K562 (cell line): Measurements from ENCODE around the gene NDOR1. TPM values are rescaled to one million over a fixed set of nuclear protein-coding genes. Genes with fewer than 3 reads are reported as not detected.

Experiments
- ATAC-seq: fragments of 200-7000 bp; cut with Tn5 transposase; 3 replicates; pipeline ENCODE4 v1.9.1; 2020; ENCODE audit warnings: moderate library complexity
- BruUV-seq: library from RNA; stranded (reverse); fragments of 400-500 nt; replicated peaks from 2 replicates; lab custom pipeline; 2021; lab: Mats Ljungman, UMichigan
- CTCF ChIA-PET: fragments of 300-600 bp; formaldehyde crosslinking; extraction: SDS; loops from one replicate; lab custom pipeline; 2021; ENCODE audit warnings: low intra/inter-chr PET ratio; lab: Yijun Ruan, JAX
- POLR2A ChIA-PET: fragments of 300-600, 350-650 bp; sonication (Branson Sonifier 250); formaldehyde crosslinking; extraction: SDS; loops from one replicate; lab custom pipeline; 2021; ENCODE audit warnings: antibody characterized with exemption, inconsistent platforms; lab: Yijun Ruan, JAX
- DNase-seq, 4 experiments: peaks; one replicate each; pipeline versions ENCODE4 v3.0.0 to v3.0.0-alpha.2; 2011 to 2018; ENCODE audit warnings: low spot score in 3 of 4, mixed read lengths in 3 of 4; ENCODE audit errors: extremely low read depth in 1 of 4
- FAIRE-seq: peaks from 2 replicates; lab custom pipeline; 2011; peaks lifted over from hg19 to GRCh38; lab: Jason Lieb, UNC
- H2AFZ ChIP-seq: 2 replicates; pipeline ENCODE4 v1.6.0; 2011; ENCODE audit warnings: low read depth, low read length, control low read depth, inconsistent platforms
- H3K27ac ChIP-seq: fragments of 200-600 bp; 3 replicates; pipeline ENCODE4 v1.8.0; 2011; ENCODE audit warnings: low read depth, mild to moderate bottlenecking, control low read depth, inconsistent platforms, low read length, moderate library complexity, mixed read lengths; ENCODE audit errors: extremely low read depth
- H3K27me3 ChIP-seq, 2 experiments: fragments of 300-600 bp in 1 of 2; 2 replicates in 1 of 2; 3 replicates in 1 of 2; pipeline versions ENCODE4 v1.6.0 to v1.8.0; 2011; ENCODE audit warnings: inconsistent platforms in 2 of 2, low read length in 2 of 2, mild to moderate bottlenecking in 1 of 2, mixed read lengths in 1 of 2, moderate library complexity in 1 of 2; ENCODE audit not compliant: control insufficient read depth in 2 of 2, insufficient read depth in 2 of 2
- H3K36me3 ChIP-seq: fragments of 300-600 bp; 3 replicates; pipeline ENCODE4 v1.8.0; 2011; ENCODE audit warnings: mild to moderate bottlenecking, low read length, inconsistent platforms; ENCODE audit not compliant: control insufficient read depth, insufficient read depth
- H3K4me1 ChIP-seq, 2 experiments: fragments of 200-600 bp in 1 of 2; replicated peaks in 1 of 2; 2 replicates in 1 of 2; 3 replicates in 1 of 2; pipeline versions ENCODE4 v1.5.1 to v1.8.0; 2011; ENCODE audit warnings: inconsistent platforms in 2 of 2, low read length in 2 of 2, mild to moderate bottlenecking in 1 of 2, mixed read lengths in 1 of 2, moderate library complexity in 1 of 2; ENCODE audit not compliant: control insufficient read depth in 2 of 2, insufficient read depth in 2 of 2
- H3K4me2 ChIP-seq: 2 replicates; pipeline ENCODE4 v1.6.1; 2011; ENCODE audit warnings: low read length, control low read depth, inconsistent platforms, mixed read lengths; ENCODE audit not compliant: insufficient read depth
- H3K4me3 ChIP-seq: fragments of 200-600 bp; sonication (generic), shearing (Covaris generic); 2 replicates; pipeline ENCODE4 v1.5.1; 2016; ENCODE audit warnings: control low read depth, inconsistent platforms
- H3K79me2 ChIP-seq: fragments of 200-600 bp; 3 replicates; pipeline ENCODE4 v1.8.0; 2011; ENCODE audit warnings: low read length, inconsistent platforms; ENCODE audit not compliant: control insufficient read depth, insufficient read depth
- H3K9ac ChIP-seq, 2 experiments: 2 replicates each; pipeline versions ENCODE4 v1.6.0 to v1.6.1; 2011; ENCODE audit warnings: low read depth in 2 of 2, low read length in 2 of 2, control low read depth in 1 of 2, inconsistent platforms in 1 of 2, mild to moderate bottlenecking in 1 of 2, mixed read lengths in 1 of 2; ENCODE audit not compliant: insufficient read depth in 1 of 2
- H3K9me1 ChIP-seq: one replicate; pipeline ENCODE4 v1.6.0; 2011; ENCODE audit warnings: inconsistent platforms, mild to moderate bottlenecking, low read length, moderate library complexity; ENCODE audit not compliant: control insufficient read depth, insufficient read depth
- H3K9me3 ChIP-seq: replicated peaks from 2 replicates; pipeline ENCODE4 v1.5.1; 2011; ENCODE audit warnings: low read depth, low read length, inconsistent platforms; ENCODE audit not compliant: control insufficient read depth, insufficient read depth
- H4K20me1 ChIP-seq: replicated peaks from 2 replicates; pipeline ENCODE4 v1.6.1; 2011; ENCODE audit warnings: low read length, inconsistent platforms, mixed read lengths; ENCODE audit not compliant: control insufficient read depth, insufficient read depth
- ATF2 ChIP-seq: sonication (generic); formaldehyde crosslinking; IDR thresholded peaks from 2 replicates; pipeline ENCODE4 v1.8.1; 2022; ENCODE audit warnings: missing genetic modification reagents
- ELK1 ChIP-seq: sonication (generic); formaldehyde crosslinking; IDR thresholded peaks from 2 replicates; pipeline ENCODE4 v1.8.1; 2022; ENCODE audit warnings: missing genetic modification reagents
- ETV5 ChIP-seq: sonication (generic); formaldehyde crosslinking; IDR thresholded peaks from 2 replicates; pipeline ENCODE4 v1.4.0; 2020; ENCODE audit warnings: low read depth, mild to moderate bottlenecking, missing genetic modification reagents
- GATA2 ChIP-seq: sonication (generic); formaldehyde crosslinking; IDR thresholded peaks from 2 replicates; pipeline ENCODE4 v1.4.0; 2020; ENCODE audit warnings: mild to moderate bottlenecking, missing genetic modification reagents
- IRF2 ChIP-seq: sonication (generic); formaldehyde crosslinking; IDR thresholded peaks from 2 replicates; pipeline ENCODE4 v1.8.1; 2022; ENCODE audit warnings: mild to moderate bottlenecking, missing genetic modification reagents
- JUND ChIP-seq, 2 experiments: IDR thresholded peaks; 2 replicates in 1 of 2; 3 replicates in 1 of 2; pipeline ENCODE4 v1.6.1; 2011; ENCODE audit warnings: borderline replicate concordance in 2 of 2, low read depth in 2 of 2, low read length in 2 of 2, improper control_type of control experiment in 1 of 2, missing biosample characterization in 1 of 2, missing genetic modification characterization in 1 of 2, missing genetic modification reagents in 1 of 2
- MTA2 ChIP-seq: fragments of 450-650 bp; IDR thresholded peaks from 2 replicates; pipeline ENCODE4 v1.6.1; 2016; ENCODE audit warnings: low read depth
- POLR2G ChIP-seq: fragments of 200-400 bp; formaldehyde crosslinking; IDR thresholded peaks from 2 replicates; pipeline ENCODE4 v1.6.1; 2017; ENCODE audit warnings: low read depth, mild to moderate bottlenecking, antibody characterized with exemption, low read length, moderate library complexity
- PRPF4 ChIP-seq: fragments of 200-400 bp; formaldehyde crosslinking; IDR thresholded peaks from one replicate; pipeline ENCODE4 v1.6.1; 2017; ENCODE audit warnings: low read length, low read depth, mild to moderate bottlenecking; ENCODE audit not compliant: insufficient read depth, poor library complexity, severe bottlenecking
- SMAD2 ChIP-seq: fragments of 150-350 bp; IDR thresholded peaks from 2 replicates; pipeline ENCODE4 v1.6.1; 2014; ENCODE audit warnings: low read depth, mild to moderate bottlenecking, low read length
- THRAP3 ChIP-seq: fragments of 450-650 bp; IDR thresholded peaks from 2 replicates; pipeline ENCODE4 v1.6.1; 2016; ENCODE audit warnings: mild to moderate bottlenecking, inconsistent platforms, borderline replicate concordance
- ZNF589 ChIP-seq: fragments of 200-800 bp; sonication (Bioruptor generic); IDR thresholded peaks from 2 replicates; pipeline ENCODE4 v1.6.1; 2016; ENCODE audit warnings: low read depth, missing genetic modification characterization, missing compliant biosample characterization
- ZNF830 ChIP-seq: fragments of 250-450 bp; sonication (Bioruptor Pico); IDR thresholded peaks from 2 replicates; pipeline ENCODE4 v1.5.0; 2021; ENCODE audit warnings: mild to moderate bottlenecking
- WGBS: fragments of 100-300 bp; shearing (Covaris generic); methylation state at CpG from one replicate; pipeline ENCODE4 v1.1.6; 2016; ENCODE audit warnings: low coverage, mixed read lengths; ENCODE audit not compliant: insufficient coverage; ENCODE audit errors: missing lambda C conversion rate; 5-methylcytosine and 5-hydroxymethylcytosine counted together
- in situ Hi-C: fragments of 300-500 bp; cut with MboI; formaldehyde crosslinking; loops from 4 replicates; pipeline ENCODE4 v1.15.0; 2018; ENCODE audit warnings: inconsistent platforms, mixed read lengths
- intact Hi-C: fragments of 100-400 bp; cut with micrococcal nuclease; formaldehyde crosslinking; loops from 2 replicates; pipeline ENCODE4 v1.14.2; 2022
- polyA plus RNA-seq, 8 experiments: library from polyadenylated mRNA; depleted of rRNA in 4 of 8; stranded (reverse) in 5 of 8; unstranded in 3 of 8; fragments of >200 nt; fragmentation: Nextera tagmentation in 2 of 8; fragmentation: Illumina TruSeq in 1 of 8; extraction: Ambion mirVana in 2 of 8; extraction: Trizol in 1 of 8; gene quantifications; 2 replicates each; pipeline versions ENCODE4 v1.2.1 to v1.2.3, GENCODE V29; 2011 to 2014; ENCODE audit warnings: inconsistent platforms in 1 of 8, missing spikeins in 1 of 8
- total RNA-seq, 7 experiments: library from RNA; depleted of rRNA in 6 of 7; stranded (reverse); fragments of >200 nt in 6 of 7; fragmentation: Illumina TruSeq in 2 of 7; extraction: Trizol in 2 of 7; gene quantifications; 2 replicates each; pipeline versions ENCODE4 v1.2.1 to v1.2.3, GENCODE V29; 2011 to 2021; ENCODE audit warnings: low replicate concordance in 1 of 7

NDOR1 gene
- total and polyA plus RNA-seq, 9 of the 15 experiments (the other 6 are each of a cell fraction or from before 2014, with no cell fraction given): 0.06 to 36.9 (median 6.9) TPM

GRCh38 chr9:137232101-137232500 lies 26.6 kb downstream of the NDOR1 start:
- H3K4me2 ChIP-seq: no peak overlapping the region
- no peak overlapping the region for H2AFZ ChIP-seq
- peaks cover 23 to 100% of the 10 kb centered on the region in 2 experiments for H3K4me1 ChIP-seq
- no peaks in the 10 kb centered on the region; the same call in 2 of the 3 replicates for H3K79me2 ChIP-seq
- no TSS peak for BruUV-seq
- H3K36me3 ChIP-seq: no peaks in the 10 kb centered on the region
- ChIA-PET CTCF (no interaction called here), POLR2A (interaction anchor here (0.5 to 1.1 kb wide), 3 partner anchors 9 to 136 kb away, joined by 3 to 6 read pairs (median 3); partner anchors contain the start of gene TUBB4B)
- H4K20me1 ChIP-seq: no peaks in the 10 kb centered on the region
- H3K9me1 ChIP-seq: peaks cover 4% of the 10 kb centered on the region
- no peak overlapping the region for H3K27ac ChIP-seq
- no peaks in the 10 kb centered on the region for H3K27me3 ChIP-seq
- FAIRE-seq (no peak), ATAC-seq (no peak), DNase-seq (no peak)
- intact Hi-C loops (no loop called here), in situ Hi-C loops (loop anchor here (25.0 kb wide), 1 partner anchor 445 kb away; the partner anchor contains the start of genes CCDC183 and TMEM141)
- peak overlapping the region in 1 of 2 experiments; percentile 36; a peak in 1 of 4 replicates for H3K9ac ChIP-seq
- H3K9me3 ChIP-seq: no peaks in the 10 kb centered on the region
- TF ChIP-seq POLR2G (peak; percentile 17; the same call in 1 of the 2 replicates), SMAD2 (no peak), ELK1 (no peak)
- no peak overlapping the region for H3K4me3 ChIP-seq
- 68% methylated on average over 10 of the region's 10 CpGs for WGBS

- no TSS peak for BruUV-seq
- Histone ChIP-seq H3K27me3 (no peaks in the 10 kb centered on the region), H3K4me3 (no peak overlapping the region), H3K36me3 (no peaks in the 10 kb centered on the region), H4K20me1 (no peaks in the 10 kb centered on the region), H3K27ac (no peak overlapping the region), H3K9me3 (no peaks in the 10 kb centered on the region), H3K4me2 (no peak overlapping the region), H2AFZ (no peak overlapping the region), H3K4me1 (peaks cover 21 to 100% of the 10 kb centered on the region in 2 experiments), H3K9ac (peak overlapping the region in 1 of 2 experiments; percentile 10; a peak in 1 of 4 replicates), H3K9me1 (peaks cover 4% of the 10 kb centered on the region), H3K79me2 (no peaks in the 10 kb centered on the region; the same call in 2 of the 3 replicates)
- ATAC-seq: no peak
- DNase-seq: no peak
- intact Hi-C loops: no loop called here
- POLR2A ChIA-PET: interaction anchor here (0.5 to 1.1 kb wide), 3 partner anchors 8 to 137 kb away, joined by 3 to 6 read pairs (median 3); partner anchors contain the start of gene TUBB4B
- no peak for FAIRE-seq
- WGBS: 70% methylated on average over 24 of the region's 24 CpGs
- CTCF ChIA-PET: no interaction called here
- in situ Hi-C loops: loop anchor here (25.0 kb wide), 1 partner anchor 445 kb away; the partner anchor contains the start of genes CCDC183 and TMEM141
- TF ChIP-seq JUND (IDR thresholded peaks at IDR 0.05; ENCODE audit: borderline replicate concordance, low read depth, low read length) (no peak), JUND (tag; IDR thresholded peaks at IDR 0.05; ENCODE audit: borderline replicate concordance, low read depth, low read length) (no peak), MTA2 (no peak), THRAP3 (no peak), PRPF4 (no peak), GATA2 (no peak), ZNF589 (no peak), IRF2 (no peak), ATF2 (no peak), ETV5 (CRISPR knock-in tag) (no peak), ZNF830 (no peak)
These were observed 27.0 kb downstream of the NDOR1 start for GRCh38 chr9:137232510-137232909.
